HG03159 (cell line): ENCODE results near the gene INSYN1.

Experiments
- ATAC-seq: cut with Tn5 transposase; IDR thresholded peaks from one replicate; pipeline ENCODE4 v1.9.1; 2021; ENCODE audit warnings: mild to moderate bottlenecking, moderate library complexity; ENCODE audit not compliant: unreplicated experiment

INSYN1 gene

GRCh38 chr15:73779974-73780373 is 26.8 kb upstream of the INSYN1 start:
- no peak for ATAC-seq

DNA sequence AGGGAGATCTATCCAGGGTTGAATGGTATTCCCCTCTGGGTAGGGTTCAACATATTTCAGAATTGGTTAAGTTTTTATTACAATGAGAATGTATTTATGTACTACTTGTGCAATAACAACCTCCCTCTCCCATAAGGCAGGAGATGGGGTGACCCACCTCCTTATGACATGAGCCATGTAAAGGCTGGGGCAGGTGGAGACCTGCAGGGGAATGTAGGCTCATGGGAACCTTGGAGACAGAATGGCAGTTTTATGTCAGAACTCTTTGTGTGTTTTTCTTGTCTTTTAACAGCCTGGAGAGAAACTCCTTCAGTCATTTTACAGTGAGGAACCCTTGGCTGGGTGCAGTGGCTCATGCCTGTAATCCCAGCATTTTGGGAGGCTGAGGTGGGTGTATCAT is 24.6 kb upstream of the INSYN1 start:
- no peak for ATAC-seq

- ATAC-seq: no peak
Measured at GRCh38 chr15:73773428-73773827, 20.3 kb upstream of the INSYN1 start.

DNA sequence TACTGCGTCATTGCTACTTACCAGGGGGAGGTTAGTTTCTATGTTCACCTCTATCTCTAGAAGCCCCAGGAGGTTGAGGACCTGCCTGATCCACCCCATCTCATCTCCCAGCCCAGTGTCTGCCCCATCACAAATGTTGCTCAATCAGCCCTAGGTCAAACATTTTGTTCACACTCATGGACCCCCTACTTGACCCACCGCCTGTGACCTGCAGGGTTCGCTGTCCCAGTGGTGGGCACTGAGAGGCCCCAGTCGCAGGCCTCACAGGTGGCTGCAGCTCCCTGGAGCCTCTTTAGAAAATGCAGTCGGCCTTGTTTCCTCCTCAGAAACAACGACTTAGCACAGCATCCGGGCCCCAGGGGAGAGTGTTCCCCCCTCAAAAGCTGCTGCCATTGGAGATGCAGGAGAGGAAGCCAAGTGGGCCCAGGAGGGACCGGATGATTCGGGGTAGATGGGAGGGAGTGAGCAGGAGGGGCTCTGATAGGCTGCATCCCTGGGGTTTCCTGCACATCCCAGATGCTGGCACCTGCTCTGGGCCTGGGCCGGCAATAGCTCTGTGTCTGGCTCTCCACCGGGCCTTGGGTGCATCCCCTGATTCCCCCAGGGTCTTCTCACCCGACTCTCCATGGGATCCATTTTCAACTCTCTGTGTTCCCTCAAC is 18.4 kb upstream of the INSYN1 start:
- ATAC-seq: no peak

DNA sequence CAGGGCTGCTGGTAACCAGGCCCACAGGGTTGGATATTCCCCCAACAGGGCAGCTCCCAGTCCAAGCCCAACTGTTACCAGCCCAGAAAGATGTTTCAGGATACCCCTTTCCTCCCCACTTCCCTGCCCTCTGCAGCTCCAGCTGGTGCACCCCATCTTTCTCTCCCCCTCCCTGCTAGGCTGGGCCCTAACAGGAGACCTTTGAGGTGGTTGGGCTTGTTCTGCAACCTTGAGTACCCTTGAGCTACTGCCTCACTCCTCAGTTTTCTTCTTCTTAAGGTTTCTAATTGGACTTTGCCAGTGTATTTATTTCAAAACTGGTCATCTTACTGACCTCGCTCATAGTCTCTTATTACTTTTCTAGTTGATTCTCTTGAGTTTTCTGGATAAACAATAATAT is 16.9 kb upstream of the INSYN1 start:
- no peak for ATAC-seq

GRCh38 chr15:73767806-73768501 is 14.8 kb upstream of the INSYN1 start:
- no peak for ATAC-seq

DNA sequence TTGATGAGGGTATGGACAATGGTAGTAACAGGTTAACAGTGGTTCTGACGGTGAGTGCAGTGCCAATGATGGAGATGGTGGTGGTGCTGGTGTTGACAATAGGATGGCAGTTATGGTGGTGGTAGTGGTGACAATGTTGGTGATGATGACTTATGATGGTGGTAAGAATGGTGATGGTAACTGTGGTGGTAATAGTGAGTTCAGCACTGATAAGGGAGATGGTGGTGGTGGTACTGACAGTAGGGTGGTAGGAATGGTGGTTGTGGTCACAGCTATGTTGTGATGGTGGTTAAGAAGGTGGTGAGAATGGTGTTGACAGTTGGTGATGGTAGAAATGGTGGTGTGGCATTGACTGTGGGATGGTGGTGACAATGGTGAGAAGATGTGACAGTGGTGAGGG is 13.4 kb upstream of the INSYN1 start:
- no peak for ATAC-seq

- ATAC-seq: no peak
Measured at GRCh38 chr15:73765778-73766177, 12.6 kb upstream of the INSYN1 start.

DNA sequence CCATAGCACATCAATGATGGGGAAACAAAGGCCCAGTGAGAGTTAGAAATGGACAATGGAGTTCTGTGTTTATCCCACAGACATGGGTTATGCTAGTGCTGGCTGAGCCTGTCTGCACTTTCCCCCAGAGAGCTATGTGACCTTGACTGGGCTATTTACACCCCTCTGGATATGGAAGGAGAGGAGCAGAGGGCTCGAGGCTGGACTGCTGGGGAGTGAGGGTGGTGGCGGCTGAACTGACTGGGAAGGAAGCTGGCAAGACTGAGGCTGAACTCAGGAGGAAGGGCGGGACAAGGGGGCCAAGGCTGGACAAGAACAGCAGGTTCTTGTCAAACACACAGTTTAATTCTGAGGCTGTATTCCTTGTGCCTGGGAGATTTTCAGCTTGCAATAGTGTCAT is 10.8 kb upstream of the INSYN1 start:
- no peak for ATAC-seq

DNA sequence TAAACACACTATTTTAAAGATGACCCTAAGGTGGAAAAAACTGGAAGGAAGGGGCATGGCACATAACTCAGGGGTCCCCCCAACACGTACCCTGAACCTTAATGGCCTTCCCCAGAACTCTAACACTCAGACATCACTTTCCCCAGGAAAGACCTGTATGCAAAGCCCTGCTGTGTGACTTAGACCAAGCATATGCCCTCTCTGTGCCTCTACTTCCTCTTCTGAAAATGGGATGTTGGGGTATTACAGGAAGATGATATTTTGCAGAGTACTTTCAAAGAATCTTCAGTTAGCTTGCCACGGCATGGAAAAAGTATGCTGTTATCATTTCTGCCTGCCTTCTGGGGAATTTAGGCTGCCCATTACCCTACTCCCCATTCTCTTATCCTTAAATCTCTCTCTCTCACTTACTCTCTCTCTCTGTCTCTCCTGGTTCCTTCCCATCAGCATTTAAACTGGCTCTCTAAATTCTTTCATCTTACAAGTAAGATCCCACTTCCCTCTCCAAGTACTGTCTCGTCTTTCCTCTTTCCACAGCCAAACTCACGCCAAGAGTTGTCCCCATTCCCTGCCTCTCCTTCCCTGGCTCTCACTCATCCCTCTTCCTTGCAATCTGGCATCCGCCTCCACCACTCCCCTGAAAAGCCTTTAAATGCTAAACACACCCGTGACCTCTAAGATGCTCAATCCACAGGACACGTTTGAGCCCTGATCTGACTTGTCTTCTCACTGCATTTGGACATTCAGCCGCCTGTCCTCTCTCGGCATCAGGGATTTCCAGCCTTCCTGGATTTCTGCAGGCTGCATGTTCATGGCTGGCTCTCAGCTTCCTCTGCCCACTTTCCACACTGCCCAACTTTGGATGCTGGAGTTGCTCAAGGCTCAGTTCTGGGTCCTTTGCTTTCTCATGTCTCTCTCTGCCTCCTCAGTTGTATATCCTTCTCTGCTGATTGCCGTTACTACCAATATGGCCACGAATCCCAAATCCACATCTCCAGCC is 7.5 kb upstream of the INSYN1 start:
- ATAC-seq: no peak

GRCh38 chr15:73758461-73758860 is 5.3 kb upstream of the INSYN1 start:
- ATAC-seq: no peak

GRCh38 chr15:73757571-73757970 is 4.4 kb upstream of the INSYN1 start:
- no peak for ATAC-seq

GRCh38 chr15:73756947-73757513 is 3.9 kb upstream of the INSYN1 start:
- ATAC-seq: no peak

GRCh38 chr15:73756390-73756789 is 3.2 kb upstream of the INSYN1 start:
- no peak for ATAC-seq

- no peak for ATAC-seq
Measured at GRCh38 chr15:73755946-73756345, 2.8 kb upstream of the INSYN1 start.

GRCh38 chr15:73755481-73755880 is 2.3 kb upstream of the INSYN1 start:
- ATAC-seq: no peak

- no peak for ATAC-seq
Measured at GRCh38 chr15:73754461-73754860, 1.3 kb upstream of the INSYN1 start.

DNA sequence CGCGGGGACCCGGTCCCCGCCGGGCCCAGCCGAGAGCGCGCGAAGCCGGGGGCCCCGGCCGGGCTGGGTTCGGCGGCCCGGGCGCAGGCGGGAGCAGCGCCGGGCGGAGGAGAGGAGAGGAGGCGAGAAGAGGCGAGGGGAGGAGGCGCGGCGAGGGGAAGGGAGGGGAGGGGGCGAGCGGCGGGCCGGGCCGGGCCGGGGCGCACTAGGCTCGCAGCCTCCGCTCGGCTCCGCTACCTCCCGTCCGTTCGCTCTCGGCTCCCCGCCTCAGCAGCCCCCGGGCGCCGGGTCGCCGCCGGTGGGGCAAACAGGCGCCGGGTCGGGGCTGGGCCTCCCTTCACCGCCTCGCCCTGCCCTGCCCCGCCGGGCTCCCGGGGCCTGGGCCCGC is 351 bp downstream of the INSYN1 start:
- no peak for ATAC-seq

DNA sequence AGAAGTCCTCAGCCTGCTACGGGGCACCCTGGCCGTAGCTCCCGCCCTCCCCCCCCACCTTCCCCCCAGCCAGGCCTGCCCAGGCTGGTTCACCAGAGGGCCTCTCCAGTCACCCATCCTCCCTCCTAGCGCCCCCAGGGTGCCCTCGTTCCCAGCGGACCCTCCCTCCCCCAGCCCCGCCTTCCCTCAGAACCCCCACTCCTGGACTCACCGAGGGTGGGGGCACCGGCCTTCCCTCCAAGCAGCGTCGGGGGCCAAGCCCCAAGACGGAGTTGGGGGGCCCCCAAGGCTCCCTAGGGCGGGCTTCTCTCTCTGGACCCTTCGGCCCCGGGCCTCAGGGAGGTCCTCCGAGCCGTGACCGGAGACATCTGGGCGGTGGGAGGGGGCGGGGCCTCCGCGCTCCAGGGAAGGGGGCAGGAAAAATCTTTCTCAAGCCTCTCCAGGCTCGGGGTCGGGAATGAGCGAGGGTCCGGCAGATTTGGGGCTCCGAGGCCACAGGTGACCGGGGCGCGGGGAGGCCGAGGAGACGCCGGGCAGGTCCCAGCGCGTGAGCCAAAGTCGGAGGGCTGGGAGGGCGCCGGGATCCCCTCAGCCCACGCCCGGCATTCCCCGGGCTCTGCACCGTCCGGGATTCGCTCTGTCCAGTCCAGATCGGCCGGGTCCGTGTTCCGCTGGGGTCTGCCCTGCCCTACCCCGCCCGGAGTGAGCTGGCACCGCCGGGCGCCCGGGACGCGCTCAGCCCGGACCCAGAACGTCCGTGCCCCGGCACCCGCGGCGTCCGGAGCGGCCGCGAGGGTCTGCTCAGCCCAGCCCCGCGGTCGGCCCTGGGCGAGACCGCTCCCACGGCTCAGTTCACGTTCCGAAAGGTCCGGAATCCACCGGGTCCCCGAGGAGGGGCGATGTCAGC is 999 bp downstream of the INSYN1 start:
- ATAC-seq: no peak

DNA sequence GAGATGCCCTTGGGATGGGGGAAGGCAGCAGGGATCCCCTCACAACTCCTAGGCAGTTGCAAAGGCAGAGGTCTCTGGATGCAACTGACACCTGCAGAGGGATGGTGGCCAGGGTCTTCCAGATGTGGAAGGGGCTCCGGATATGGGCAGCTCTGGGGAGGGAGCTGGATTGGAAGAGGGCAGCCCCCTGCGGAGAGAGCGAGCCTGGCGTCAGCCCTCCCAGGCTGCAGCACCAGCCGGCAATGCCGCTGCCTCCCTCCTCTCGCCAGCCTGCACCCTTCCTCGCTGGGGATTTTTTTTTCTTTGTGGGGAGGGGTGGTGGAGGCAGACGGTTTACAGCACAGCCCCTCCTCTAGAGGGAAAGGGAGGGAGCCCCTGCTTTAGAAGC is 1.6 kb downstream of the INSYN1 start:
- ATAC-seq: no peak
